WERI-Rb-1 (cell line): ENCODE measurements around the gene TICAM2.
A peak's percentile ranks its signal among the peaks of the same experiment; 100 is the strongest.

Source experiments
- DNase-seq: peaks from one replicate; pipeline ENCODE4 v3.0.0-alpha.2; 2020
- H3K27ac ChIP-seq: fragments of 250-450 bp; sonication (Bioruptor Pico); 2 replicates; pipeline ENCODE4 v1.5.1; 2020; ENCODE audit warnings: mild to moderate bottlenecking, moderate library complexity
- H3K27me3 ChIP-seq: fragments of 250-450 bp; sonication (Bioruptor Pico); 2 replicates; pipeline ENCODE4 v1.5.1; 2021; ENCODE audit warnings: mild to moderate bottlenecking, low read depth, moderate library complexity; ENCODE audit not compliant: insufficient read depth, severe bottlenecking
- H3K36me3 ChIP-seq: fragments of 250-450 bp; sonication (Bioruptor Pico); 2 replicates; pipeline ENCODE4 v1.5.1; 2020; ENCODE audit warnings: mild to moderate bottlenecking, moderate library complexity
- H3K4me3 ChIP-seq: 2 replicates; pipeline ENCODE4 v1.5.1; 2011; ENCODE audit warnings: low read depth, mild to moderate bottlenecking, control low read depth, low read length
- H3K9me3 ChIP-seq: fragments of 250-450 bp; sonication (Bioruptor Pico); 2 replicates; pipeline ENCODE4 v1.5.1; 2021; ENCODE audit warnings: mild to moderate bottlenecking, moderate library complexity; ENCODE audit not compliant: severe bottlenecking
- TF ChIP-seq, protein P1 (sequence below): IDR thresholded peaks from 2 replicates; pipeline ENCODE4 v1.5.1; 2011; ENCODE audit warnings: low read depth, mild to moderate bottlenecking, control low read depth, inconsistent platforms, low read length

TICAM2 gene

DNA sequence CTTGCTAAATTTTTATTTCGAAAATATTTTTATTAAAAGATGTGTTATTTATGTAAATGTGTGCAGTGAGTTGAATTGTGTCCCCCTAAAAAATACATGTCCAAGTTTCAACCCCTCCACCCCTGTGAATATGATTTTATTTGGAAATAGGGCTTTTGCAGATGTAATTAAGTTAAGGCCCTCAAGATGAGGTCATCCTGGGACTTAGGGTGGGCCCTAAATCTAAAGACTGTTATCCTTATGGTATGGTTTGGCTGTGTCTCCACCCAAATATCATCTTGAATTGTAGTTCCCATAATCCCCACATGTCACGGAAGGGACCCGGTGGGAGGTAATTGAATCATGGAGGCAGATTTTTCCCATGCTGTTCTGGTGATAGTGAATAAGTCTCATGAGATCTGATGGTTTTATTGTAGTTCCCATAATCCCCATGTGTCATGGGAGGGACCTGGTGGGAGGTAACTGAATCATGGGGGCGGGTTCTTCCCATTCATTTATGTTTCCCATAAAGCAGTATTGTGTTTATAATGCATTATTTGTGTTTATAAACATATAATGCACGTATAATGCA is 25.1 kb upstream of the TICAM2 start:
- Histone ChIP-seq H3K4me3 (no peak overlapping the region), H3K9me3 (no peaks in the 10 kb centered on the region), H3K27me3 (no peaks in the 10 kb centered on the region), H3K36me3 (peaks cover 17% of the 10 kb centered on the region), H3K27ac (no peak overlapping the region; the same call in 1 of the 2 replicates)
- no peak for DNase-seq
- TF ChIP-seq, protein P1, sequence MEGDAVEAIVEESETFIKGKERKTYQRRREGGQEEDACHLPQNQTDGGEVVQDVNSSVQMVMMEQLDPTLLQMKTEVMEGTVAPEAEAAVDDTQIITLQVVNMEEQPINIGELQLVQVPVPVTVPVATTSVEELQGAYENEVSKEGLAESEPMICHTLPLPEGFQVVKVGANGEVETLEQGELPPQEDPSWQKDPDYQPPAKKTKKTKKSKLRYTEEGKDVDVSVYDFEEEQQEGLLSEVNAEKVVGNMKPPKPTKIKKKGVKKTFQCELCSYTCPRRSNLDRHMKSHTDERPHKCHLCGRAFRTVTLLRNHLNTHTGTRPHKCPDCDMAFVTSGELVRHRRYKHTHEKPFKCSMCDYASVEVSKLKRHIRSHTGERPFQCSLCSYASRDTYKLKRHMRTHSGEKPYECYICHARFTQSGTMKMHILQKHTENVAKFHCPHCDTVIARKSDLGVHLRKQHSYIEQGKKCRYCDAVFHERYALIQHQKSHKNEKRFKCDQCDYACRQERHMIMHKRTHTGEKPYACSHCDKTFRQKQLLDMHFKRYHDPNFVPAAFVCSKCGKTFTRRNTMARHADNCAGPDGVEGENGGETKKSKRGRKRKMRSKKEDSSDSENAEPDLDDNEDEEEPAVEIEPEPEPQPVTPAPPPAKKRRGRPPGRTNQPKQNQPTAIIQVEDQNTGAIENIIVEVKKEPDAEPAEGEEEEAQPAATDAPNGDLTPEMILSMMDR: no peak

DNA sequence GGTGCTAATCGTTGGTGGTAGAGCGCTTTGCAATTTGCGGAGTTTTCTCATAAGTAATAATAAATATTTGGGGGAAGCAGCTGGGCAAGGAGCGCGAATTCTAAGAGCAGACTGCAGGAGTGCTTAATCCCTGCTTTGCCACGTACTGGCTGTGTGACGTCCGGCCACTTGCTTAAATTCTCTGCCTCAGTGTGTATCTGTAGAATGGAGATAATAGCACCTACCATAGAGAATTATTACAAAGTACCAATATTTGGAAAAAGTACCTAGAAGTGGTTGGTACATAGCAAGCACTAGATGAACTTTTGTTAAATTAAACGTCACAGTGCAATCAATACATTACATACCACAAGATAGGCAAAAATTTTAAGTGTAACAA is 24.2 kb upstream of the TICAM2 start:
- no peaks in the 10 kb centered on the region for H3K9me3 ChIP-seq
- peak overlapping the region; percentile 86 for H3K27ac ChIP-seq
- peaks cover 17% of the 10 kb centered on the region for H3K36me3 ChIP-seq
- TF ChIP-seq, protein P1: no peak
- peak; percentile 56 for DNase-seq
- H3K27me3 ChIP-seq: no peaks in the 10 kb centered on the region
- peak overlapping the region; percentile 84 for H3K4me3 ChIP-seq

- peak; percentile 100 for DNase-seq
- H3K4me3 ChIP-seq: peak within 1 kb of the TSS; percentile 84
- H3K36me3 ChIP-seq: peaks cover 19% of the 10 kb centered on the region
- TF ChIP-seq, protein P1: no peak
- H3K27me3 ChIP-seq: no peaks in the 10 kb centered on the region
- peak within 1 kb of the TSS; percentile 86 for H3K27ac ChIP-seq
- no peaks in the 10 kb centered on the region for H3K9me3 ChIP-seq
Observed at GRCh38 chr5:115625579-115626444, 23.5 kb upstream of the TICAM2 start, which contains the start of gene TMED7. Gene TMED7 (minus strand): TSS chr5:115626036. CDS start chr5:115625792, 244 bp downstream.

DNA sequence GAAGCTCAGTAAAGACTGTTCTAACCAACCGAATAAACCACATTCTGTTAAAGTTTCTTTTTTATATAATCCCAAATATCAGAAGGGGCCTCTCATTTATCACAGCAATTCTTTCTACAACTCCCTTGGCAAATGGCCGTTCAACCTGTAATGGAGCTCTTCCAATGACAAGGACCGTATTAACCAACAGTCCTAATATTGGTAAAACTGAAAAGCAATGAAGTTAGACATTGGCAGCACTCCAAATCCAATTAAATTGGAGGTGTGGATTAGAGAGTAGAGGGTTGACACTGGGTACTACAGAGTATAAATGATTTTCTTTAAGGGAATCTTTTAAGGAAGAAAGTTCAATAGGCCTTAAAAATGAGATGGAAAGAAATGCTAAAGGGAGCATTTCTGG is 22.7 kb upstream of the TICAM2 start:
- peak overlapping the region; percentile 84 for H3K4me3 ChIP-seq
- TF ChIP-seq, protein P1: no peak
- H3K27ac ChIP-seq: no peak overlapping the region; the same call in 1 of the 2 replicates
- H3K9me3 ChIP-seq: no peaks in the 10 kb centered on the region
- no peaks in the 10 kb centered on the region for H3K27me3 ChIP-seq
- H3K36me3 ChIP-seq: peaks cover 27% of the 10 kb centered on the region
- DNase-seq: no peak

DNA sequence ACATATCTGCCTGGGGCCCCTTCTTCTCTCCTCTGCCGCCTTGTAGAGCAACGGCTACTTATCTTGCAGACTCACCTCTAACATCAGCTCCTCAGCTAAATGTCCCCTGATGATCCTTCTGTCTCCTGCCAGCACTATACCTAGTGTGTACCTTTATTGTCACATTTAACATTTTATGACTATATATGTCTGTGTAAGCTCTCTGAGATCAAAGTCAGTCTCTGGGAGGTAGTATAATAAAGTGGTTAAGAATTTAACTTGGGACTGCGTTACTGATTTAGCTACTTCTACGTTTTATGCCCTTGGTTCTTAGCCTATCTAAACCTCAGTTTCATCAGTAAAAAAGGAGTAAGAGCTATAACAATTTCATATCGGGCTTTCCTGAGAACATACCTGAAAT is 21.4 kb upstream of the TICAM2 start:
- TF ChIP-seq, protein P1: no peak
- no peak overlapping the region for H3K27ac ChIP-seq
- H3K4me3 ChIP-seq: no peak overlapping the region
- H3K36me3 ChIP-seq: peaks cover 41% of the 10 kb centered on the region
- DNase-seq: no peak
- no peaks in the 10 kb centered on the region for H3K27me3 ChIP-seq
- H3K9me3 ChIP-seq: no peaks in the 10 kb centered on the region
